Astrocyte of the spinal cord (primary cell): Measurements from ENCODE around the gene GPSM1.

ENCODE experiments used
- DNase-seq: peaks from one replicate; pipeline ENCODE4 v3.0.0; 2011; ENCODE audit warnings: low read depth, low spot score
- H3K4me3 ChIP-seq: 2 replicates; pipeline ENCODE4 v1.5.1; 2011; ENCODE audit warnings: low read depth, mild to moderate bottlenecking, low read length, moderate library complexity
- in situ Hi-C: cut with HindIII; loops from 2 replicates; pipeline ENCODE4 v1.10.0; 2017; ENCODE audit warnings: low sequenced_read_pairs
- TF ChIP-seq, protein P1 (sequence below): IDR thresholded peaks from 2 replicates; pipeline ENCODE4 v1.5.1; 2012; ENCODE audit warnings: low read depth, mild to moderate bottlenecking, low read length, inconsistent platforms

The GPSM1 gene

DNA sequence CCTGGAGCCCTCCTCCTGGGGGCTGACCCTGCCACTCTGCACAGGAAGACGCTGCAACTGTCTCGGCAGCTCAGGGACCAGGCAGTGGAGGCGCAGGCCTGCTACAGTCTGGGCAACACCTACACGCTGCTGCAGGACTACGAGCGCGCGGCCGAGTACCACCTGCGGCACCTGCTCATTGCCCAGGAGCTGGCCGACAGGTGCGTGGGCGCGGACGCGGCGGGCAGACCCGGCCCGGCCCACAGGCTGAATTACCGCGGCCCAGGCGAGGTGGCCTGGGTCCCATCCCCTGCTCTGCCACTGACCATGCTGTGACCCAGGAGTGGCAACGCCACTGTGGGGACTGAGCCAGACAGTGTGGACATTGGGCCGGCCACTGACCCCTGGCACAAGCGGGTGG, 11.2 kb downstream of the GPSM1 start:
- DNase-seq, result no peak
- TF ChIP-seq, protein P1, sequence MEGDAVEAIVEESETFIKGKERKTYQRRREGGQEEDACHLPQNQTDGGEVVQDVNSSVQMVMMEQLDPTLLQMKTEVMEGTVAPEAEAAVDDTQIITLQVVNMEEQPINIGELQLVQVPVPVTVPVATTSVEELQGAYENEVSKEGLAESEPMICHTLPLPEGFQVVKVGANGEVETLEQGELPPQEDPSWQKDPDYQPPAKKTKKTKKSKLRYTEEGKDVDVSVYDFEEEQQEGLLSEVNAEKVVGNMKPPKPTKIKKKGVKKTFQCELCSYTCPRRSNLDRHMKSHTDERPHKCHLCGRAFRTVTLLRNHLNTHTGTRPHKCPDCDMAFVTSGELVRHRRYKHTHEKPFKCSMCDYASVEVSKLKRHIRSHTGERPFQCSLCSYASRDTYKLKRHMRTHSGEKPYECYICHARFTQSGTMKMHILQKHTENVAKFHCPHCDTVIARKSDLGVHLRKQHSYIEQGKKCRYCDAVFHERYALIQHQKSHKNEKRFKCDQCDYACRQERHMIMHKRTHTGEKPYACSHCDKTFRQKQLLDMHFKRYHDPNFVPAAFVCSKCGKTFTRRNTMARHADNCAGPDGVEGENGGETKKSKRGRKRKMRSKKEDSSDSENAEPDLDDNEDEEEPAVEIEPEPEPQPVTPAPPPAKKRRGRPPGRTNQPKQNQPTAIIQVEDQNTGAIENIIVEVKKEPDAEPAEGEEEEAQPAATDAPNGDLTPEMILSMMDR, result no peak
- in situ Hi-C loops, result no loop called here
- H3K4me3 ChIP-seq, result no peak overlapping the region

GRCh38 chr9:136339173-136339957, 12.0 kb downstream of the GPSM1 start:
- H3K4me3 ChIP-seq, result no peak overlapping the region
- TF ChIP-seq, protein P1, result peak; percentile 94
- in situ Hi-C loops, result no loop called here
- DNase-seq, result peak; percentile 59

- no peak overlapping the region for H3K4me3 ChIP-seq
- TF ChIP-seq, protein P1, result no peak
- DNase-seq, result no peak
- in situ Hi-C loops, result no loop called here
Observed at GRCh38 chr9:136339958-136340310, 12.6 kb downstream of the GPSM1 start.

GRCh38 chr9:136340356-136341041, 13.2 kb downstream of the GPSM1 start:
- no peak overlapping the region for H3K4me3 ChIP-seq
- in situ Hi-C loops, result no loop called here
- TF ChIP-seq, protein P1, result no peak
- no peak for DNase-seq

DNA sequence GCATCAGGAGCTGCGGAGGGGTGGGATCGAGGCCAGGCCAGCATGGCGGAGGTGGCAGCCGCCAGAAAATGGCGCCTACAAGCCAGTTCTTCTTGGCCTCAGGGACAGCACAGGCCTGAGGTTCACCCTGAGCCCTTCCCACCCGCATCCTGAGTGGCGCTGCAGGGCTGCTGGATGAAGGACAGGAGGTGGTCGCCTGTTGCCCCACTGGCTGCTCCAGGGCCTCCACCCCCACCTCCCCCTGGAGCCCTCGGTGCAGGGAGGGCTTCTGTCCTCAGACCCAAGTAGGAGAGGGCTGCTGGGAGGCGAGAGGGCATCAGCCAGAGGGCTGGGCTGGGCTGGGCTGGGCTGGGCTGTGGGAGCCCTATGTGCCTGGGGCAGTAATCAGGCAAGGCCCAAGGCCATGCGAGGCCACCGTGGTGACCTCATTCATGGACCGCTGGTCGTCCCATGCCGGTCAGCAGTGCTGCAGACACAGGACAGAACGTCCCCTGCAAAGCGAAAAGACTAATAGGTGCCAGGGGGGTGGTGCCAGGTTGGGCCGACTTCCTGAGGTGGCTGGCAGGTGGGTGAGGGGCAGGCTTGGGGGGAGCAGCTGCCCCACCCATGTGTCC, 13.8 kb downstream of the GPSM1 start:
- TF ChIP-seq, protein P1, result no peak
- no peak overlapping the region for H3K4me3 ChIP-seq
- DNase-seq, result no peak
- in situ Hi-C loops, result no loop called here

GRCh38 chr9:136341769-136342168, 14.4 kb downstream of the GPSM1 start:
- no peak overlapping the region for H3K4me3 ChIP-seq
- TF ChIP-seq, protein P1, result no peak
- DNase-seq, result no peak
- in situ Hi-C loops, result no loop called here
